Dedifferentiated amniotic fluid mesenchymal stem cell (primary cell): ENCODE measurements around the gene OR10P1.

ENCODE experiments used
- DNase-seq: peaks from one replicate; pipeline ENCODE4 v3.0.0-alpha.2; 2016; ENCODE audit errors: extremely low spot score

OR10P1 gene

DNA sequence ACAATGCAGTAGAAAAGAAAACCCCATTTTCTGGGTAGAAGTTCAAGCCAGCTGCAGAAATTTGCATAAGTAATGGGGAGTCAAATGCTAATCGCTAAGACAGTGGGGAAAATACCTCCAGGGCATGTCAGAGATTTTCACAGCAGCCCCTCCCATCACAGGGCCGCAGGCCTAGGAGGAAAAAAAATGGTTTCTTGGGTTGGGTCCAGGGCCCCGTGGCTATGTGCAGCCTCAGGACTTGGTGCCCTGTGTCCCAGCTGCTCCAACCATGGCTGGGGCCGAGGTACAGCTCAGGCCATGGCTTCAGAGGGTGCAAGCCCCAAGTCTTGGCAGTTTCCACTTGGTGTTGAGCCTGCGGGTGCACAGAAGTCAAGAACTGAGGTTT lies 14.6 kb downstream of the OR10P1 start:
- DNase-seq = no peak

DNA sequence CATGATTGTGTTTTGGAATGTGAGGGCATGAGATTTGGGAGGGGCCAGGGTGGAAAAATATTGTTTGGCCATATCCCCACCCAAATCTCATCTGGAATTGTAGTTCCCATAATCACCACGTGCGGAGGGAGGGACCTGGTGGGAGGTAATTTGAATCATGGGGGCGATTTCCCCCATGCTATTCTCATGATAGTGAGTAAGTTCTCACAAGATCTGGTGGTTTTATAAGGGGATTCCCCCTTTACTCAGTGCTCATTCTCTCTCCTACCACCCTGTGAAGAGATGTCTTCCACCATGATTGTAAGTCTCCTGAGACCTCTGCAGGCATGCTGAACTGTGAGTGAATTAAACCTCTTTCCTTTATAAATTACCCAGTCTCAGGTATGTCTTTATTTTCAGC lies 15.7 kb downstream of the OR10P1 start:
- DNase-seq = no peak

DNA sequence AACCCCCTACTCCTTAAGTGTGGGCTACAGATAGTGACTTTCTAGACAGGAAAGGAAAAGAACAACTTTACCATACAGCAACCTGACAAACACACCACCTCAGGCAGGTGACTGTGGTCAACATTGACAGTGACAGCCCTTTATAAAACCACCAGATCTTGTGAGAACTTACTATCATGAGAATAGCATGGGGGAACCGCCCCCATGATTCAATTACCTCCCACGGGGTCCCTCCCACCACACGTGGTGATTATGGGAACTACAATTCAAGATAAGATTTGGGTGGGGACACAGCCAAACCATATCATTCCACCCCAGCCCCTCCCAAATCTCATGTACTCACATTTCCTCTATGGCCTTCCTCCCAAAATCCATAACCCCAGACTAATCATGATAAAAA lies 16.3 kb downstream of the OR10P1 start:
- no peak for DNase-seq

DNA sequence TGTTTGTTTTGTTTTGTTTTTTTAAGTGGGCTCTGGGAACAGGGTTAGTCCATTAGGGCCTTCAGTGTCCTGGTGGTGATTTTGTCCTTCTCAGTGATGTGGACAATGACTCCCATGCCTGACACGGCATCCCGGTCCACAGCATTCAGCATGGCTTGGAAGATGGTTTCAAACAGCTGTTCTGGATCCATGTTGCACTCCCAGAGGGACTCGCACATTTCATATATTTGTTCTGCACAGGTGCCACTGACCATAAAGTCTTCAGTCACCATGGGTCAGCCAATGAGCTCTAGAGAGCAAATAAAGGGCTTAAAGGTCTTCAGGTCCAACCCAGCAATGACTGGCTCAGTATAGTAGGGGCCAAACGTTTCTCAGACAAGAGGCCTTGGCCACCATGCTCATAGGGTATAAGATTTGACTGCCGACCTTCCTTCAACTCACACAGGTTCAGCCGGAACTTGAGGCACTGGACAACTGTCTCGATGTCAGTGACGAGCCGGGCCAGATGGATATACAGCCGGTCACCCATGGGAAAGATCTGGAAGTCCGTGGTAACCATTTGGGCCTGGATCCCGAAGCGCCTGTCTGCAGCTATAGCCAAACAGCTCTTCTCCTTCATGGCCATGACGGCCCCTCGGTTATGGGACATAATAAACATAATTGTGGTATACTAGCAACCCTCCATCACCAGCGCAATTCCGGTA lies 18.0 kb downstream of the OR10P1 start:
- DNase-seq = no peak

DNA sequence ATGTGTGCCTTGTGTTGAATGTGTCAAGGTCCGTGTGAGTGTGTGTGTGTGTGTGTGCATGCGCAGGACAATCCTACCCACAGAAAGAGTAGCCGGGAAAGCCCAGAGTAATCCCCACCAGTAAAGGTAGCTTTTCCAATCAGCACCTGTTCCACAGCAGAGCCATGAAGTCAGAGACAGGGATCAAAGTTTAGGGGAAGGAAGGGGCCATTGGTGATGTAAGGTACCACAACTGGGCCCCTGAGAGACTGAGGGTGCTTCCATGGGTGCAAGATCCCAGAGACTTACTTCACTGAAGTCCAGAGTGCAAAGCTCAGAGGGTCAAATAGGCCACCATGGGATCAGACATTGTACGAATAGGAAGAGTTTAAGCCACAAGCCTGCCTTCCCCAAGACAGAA lies 20.5 kb downstream of the OR10P1 start:
- DNase-seq = no peak

DNA sequence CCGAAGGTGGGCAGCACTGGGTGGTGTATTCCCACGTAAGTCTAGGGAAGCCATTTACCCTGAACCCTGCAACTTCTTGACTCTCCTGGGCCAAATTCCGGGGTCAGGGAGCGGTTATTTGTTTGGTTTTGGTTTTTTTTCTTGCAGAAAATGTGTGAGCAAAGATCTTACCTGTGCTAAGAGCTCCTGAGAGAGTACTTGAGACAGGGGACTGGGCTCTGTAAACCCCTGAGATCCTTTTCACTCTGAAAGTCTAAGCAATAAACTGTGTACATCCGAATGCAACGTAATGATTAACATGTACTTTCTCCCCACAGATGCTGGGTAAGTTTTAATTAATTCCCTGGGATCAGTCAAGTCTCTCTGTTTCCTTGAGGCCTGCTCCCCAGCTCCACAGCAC lies 21.5 kb downstream of the OR10P1 start:
- DNase-seq = no peak

DNA sequence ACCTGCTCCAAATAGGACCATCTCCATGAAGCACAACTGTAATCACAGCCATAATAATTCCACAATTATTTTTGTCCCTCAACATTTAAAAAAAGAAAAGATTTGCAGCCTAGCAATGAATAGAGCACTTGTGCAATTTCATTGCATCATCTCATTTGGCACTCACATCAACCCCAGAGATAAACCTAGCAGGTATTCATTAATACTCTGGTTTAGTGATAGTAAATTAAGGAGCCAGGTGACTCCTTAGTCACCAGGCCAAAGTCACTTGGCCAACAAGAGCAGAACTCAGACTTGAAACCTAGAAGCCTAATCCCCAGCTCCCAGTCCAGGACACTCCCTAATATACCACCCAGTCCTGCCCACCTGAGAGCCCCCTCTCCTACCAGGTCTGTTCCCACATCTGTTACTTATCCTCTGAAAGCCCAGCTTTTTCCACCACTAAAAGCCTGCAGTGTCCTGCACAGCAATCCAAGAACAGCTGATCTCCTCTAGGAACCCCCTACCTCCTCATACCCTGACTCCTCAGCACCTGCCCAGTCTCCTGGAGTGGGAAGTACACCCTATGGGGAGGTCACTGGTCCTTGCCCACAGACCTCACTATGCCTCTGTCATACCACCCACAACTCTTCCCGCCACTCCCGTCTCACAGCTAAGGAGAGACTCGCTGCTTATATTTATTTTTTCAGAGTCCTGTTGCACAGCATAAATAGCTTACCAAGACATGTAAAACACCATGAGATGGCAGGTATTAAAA lies 22.1 kb downstream of the OR10P1 start:
- DNase-seq = no peak

DNA sequence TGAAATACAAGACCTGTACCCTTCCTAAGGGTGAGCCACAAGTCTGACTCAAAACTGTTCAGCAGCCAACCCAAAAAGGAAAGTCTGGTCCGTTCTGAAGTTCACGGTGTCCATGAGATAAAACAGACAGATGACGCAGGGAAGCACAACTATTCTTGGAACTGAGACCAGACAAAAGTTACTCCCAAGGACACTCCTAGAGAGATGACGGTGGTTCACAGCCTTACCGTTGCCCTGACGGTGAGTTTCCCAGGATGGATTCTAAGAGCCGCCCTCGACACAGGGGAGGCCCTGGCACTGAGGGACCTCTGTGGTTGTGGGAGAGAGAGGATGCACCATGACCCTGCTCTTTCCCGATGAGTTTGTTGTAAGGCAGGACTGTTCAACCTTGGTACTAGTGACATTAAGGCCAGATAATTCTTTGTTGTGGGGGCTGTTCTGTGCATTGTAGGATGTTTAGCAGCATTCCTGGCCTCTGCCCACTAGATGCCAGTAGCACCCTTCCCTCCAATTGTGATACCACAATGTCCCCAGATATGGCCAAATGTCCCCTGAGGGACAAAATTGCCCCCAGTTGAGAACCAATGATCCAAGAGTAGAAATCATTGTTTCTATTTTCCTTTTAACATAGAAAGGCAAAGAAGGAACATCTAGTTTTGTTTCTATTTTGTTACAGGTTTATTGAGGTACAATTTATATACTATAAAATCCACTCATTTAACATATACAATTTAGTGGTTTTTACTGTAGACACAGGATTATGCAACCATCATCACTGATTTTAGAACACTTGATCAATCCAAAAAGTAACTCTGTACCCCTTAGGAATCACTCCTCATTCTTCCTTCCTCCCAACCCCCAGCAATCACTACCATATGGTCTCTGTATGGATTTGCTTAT lies 23.0 kb downstream of the OR10P1 start:
- DNase-seq = no peak

DNA sequence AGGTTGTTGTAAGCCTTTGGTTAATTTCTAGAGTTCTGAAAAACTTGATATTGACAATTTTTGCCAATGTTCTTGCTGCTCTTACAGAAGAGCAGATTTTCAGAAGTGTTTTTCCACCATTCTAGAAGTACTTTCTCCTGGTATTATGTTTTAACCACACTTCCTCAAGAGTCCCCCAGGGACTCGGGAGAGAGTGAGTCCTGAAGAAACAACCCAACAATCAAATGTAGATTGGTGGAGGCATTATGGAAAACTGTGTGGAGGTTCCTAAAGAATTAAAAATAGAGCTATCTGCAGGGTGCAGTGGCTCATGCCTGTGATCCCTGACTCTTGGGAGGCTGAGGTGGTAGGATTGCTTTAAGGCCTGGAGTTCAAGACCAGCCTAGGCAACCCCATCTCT lies 26.7 kb downstream of the OR10P1 start:
- no peak for DNase-seq

DNA sequence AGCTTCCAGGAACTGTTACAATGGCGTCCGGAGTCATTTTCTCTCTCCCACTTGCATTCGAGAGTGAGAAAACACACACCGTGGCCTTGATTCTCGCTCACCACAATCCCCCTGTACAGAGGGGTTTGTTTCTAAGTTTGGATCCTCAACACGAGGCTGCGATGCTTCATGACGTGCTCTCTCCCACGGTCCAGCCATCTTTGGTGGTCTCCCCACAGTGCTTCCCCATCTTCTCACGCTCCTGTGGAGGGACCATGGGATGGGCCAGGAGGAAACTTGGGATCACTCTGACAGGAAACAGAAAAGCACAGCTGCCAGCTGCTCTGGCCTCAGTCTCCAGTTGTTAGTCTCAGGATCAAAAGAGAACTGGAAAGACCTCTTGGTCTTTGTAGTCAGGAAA lies 28.1 kb downstream of the OR10P1 start:
- no peak for DNase-seq

DNA sequence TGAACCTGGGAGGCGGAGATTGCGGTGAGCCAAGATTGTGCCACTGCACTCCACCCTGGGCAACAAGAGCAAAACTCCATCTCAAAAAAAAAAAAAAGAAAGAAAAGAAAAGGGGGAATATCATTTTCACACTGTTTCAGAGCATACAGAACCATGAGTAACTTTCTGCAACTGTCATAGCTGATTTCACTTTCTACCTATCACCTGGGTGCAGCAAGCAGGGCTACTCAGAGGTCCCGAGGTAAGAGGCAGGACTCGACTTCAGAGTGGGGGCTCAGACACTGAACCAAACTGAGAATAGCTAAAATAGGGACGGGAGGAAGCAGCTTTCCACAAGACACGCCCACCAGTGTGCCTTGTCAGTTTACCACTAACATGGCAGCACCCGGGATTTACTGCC lies 29.8 kb downstream of the OR10P1 start:
- DNase-seq = no peak

DNA sequence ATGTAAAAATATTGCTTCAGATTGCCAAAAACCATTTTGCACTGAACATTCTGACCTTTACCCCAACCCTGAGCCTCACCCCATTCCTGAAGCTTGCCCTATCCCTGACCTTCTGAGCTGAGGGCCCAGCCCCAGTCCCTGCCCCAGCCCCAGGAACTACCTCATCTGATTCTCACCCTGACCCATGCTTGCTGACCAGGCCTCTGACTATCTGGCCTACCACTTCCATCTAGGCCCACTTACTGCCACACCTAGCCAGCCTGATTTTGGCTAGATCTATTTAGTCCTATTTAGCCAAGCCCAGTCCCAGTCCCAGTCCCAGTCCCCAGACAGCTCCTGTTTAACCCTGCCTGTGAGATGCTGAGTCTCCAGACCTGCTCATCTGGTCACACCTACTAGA lies 33.6 kb downstream of the OR10P1 start:
- DNase-seq = no peak

DNA sequence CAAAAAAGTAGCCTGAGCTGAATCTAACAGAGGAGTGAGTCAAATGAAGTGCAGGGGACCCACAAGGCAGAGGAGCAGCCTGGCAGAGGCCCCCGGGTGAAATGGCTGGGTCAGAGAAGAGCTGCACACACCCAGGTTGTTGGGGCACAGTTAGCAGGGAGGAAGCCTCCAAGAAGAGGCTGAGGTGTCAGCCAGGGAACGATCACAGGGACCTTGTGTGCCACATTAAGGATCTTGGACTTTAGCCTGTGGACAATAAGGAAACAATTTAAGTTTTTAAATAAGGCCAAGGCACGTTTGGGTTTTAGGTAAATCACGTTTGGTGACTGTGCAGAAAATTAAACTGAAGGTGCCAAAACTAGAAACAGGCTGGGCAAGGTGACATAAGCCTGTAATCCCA lies 35.1 kb downstream of the OR10P1 start:
- DNase-seq = no peak

DNA sequence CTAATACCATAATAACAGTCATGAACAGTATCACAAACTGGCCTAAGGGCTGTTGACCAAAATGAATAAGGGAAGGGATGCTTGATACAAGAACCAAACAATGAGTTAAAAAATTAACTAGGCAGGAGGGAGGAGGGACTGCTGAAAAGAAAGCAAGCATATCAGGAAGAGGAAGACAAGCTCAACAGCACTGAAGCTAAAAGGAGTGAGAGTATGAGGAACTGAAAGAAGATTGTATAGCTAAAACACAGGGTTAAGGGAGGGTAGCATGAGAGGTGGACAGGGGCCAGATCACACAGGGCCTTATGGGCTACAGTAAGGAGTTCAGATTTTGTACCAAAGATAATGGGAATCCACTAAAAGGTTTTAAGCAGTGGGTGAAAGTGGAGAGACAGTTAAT lies 36.9 kb downstream of the OR10P1 start:
- no peak for DNase-seq

DNA sequence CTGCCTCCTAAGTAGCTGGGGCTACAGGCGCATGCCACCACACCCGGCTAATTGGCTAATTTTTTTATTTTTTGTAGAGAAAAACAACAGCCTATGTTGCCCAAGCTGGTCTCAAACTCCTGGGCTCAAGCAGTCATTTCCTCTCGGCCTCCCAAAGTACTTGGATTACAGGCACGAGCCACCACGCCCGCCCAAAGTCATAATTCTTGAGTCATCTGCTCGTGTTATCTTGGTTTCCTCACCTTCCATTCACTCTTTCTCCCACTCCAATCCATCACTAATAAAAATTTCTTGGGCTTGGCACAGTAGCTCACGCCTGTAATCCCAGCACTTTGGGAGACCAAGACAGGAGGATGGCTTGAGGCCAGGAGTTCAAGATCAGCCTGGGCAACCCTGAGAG lies 39.0 kb downstream of the OR10P1 start:
- DNase-seq = no peak

DNA sequence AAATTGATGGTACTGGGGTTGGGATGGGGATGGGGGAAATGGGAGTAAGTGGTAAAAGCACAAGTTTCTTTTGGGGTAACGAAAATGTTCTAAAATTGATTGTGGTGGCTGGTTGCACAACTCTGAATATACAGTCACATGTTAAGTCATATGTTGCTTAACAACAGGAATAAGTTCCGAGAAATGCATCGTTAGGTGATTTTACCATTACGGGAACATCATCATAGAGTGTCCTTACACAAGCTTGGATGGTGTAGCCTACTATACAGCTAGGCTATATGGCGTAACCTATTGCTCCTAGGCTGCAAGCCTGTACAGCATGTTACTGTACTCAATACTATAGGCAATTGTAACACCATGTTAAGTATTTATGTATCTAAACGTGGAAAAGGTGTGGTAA lies 40.0 kb downstream of the OR10P1 start:
- no peak for DNase-seq

DNA sequence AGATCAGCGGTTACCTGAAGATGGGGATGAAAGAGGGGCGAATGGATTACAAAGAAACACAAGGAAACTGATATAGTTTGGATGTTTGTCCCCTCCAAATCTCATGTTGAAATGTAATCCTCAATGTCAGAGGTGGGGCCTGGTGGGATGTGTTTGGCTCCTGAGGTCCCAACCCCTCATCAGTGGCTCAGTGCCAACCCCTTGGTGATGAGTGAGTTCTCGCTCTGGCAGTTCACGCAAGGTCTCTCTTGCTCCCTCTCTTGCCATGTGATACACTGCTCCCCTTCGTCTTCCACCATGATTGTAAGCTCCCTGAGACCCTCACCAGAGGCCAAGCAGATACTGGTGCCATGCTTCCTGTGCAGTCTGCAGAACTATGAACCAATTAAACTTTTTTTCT lies 43.0 kb downstream of the OR10P1 start:
- DNase-seq = no peak

DNA sequence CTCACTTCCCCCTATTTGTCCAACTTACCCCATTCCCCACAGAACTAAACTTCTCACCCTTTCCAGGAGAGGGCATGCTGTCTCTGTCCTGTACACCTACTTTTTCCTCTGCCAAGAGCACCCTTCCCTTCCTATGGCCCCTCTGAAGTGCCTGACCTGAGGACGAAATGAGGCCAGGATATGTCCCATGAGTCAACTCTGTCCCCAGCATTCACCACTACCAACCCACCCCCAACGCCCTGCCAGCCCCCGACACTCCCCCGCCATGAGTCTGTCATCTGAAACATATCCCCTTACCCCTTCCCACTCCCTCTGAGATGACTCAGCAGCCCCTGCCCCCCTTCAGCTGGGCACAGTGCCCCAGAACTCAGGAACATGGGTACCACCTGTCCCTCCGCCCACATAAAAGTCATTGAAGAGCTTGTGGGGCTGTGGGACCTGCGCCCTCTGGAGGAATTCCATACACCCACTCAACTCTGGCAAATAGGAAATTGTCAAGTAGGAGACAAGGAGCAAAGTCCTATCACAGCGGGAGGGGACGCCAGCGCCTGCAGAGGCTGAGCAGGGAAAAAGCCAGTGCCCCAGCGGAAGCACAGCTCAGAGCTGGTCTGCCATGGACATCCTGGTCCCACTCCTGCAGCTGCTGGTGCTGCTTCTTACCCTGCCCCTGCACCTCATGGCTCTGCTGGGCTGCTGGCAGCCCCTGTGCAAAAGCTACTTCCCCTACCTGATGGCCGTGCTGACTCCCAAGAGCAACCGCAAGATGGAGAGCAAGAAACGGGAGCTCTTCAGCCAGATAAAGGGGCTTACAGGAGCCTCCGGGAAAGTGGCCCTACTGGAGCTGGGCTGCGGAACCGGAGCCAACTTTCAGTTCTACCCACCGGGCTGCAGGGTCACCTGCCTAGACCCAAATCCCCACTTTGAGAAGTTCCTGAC lies 44.7 kb downstream of the OR10P1 start:
- DNase-seq = no peak

DNA sequence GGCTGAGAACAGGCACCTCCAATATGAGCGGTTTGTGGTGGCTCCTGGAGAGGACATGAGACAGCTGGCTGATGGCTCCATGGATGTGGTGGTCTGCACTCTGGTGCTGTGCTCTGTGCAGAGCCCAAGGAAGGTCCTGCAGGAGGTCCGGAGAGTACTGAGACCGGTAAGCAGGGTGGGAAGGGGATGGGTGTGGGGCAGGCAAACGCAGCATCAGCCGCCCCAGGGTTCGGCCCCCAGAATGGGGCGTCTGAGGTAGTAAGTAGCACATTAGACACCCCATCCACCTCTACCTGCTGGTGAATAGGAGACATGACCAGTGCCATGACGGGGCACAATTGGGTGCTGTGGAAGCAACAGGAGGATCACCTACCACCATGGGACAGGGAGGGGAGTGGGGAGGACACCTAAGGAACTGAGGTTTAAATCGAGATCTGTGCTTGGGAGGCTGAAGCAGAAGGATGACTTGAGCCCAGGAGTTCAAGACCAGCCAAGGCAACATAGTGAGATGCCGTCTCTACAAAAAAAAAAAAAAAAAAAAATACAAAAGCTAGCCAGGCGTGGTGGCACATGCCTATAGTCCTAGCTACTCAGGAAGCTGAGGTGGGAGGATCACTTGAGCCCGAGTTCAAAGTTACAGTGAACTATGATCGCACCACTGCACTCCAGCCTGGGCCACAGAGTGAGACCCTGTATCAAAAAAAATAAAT lies 45.5 kb downstream of the OR10P1 start:
- no peak for DNase-seq

DNA sequence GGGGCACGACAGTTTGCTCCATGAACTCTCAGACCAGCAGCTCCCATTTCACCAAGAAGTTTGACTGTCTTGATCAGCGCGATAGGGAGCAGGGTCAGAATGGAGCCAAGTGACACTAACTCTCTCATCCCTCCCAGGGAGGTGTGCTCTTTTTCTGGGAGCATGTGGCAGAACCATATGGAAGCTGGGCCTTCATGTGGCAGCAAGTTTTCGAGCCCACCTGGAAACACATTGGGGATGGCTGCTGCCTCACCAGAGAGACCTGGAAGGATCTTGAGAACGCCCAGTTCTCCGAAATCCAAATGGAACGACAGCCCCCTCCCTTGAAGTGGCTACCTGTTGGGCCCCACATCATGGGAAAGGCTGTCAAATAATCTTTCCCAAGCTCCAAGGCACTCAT lies 47.0 kb downstream of the OR10P1 start:
- no peak for DNase-seq
